Stimulated activated CD4-positive, alpha-beta T cell treated with anti-CD3 and anti-CD28 coated beads, TNF-alpha, amount 100 ng/mL, for 48 hours (primary cell): ENCODE results near the gene CFLAR.

ENCODE experiments used
- DNase-seq, 3 donors: peaks; one replicate each; pipeline ENCODE4 v3.0.0-alpha.2; 2020; ENCODE audit warnings: low read depth in 3 of 3

Gene CFLAR

DNA sequence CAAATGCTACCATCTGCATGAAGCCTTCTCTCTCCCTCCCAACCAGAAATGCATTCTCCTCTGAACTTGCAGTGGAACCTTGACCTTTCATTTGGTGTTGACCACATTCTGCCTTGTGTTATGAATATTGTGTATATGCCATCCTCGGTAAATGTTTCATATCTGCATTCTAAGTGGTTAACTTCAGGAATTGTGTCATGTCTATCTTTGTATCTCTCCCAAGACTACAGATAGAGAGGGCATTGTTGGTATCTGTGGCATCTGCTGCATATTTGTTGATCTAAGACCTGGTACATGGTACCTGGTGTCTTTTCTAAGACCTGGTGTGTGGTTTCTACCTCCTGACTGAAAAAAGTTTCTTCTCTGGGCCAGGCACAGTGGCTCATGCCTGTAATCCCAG, 101.0 kb downstream of the CFLAR start:
- no peak for DNase-seq

DNA sequence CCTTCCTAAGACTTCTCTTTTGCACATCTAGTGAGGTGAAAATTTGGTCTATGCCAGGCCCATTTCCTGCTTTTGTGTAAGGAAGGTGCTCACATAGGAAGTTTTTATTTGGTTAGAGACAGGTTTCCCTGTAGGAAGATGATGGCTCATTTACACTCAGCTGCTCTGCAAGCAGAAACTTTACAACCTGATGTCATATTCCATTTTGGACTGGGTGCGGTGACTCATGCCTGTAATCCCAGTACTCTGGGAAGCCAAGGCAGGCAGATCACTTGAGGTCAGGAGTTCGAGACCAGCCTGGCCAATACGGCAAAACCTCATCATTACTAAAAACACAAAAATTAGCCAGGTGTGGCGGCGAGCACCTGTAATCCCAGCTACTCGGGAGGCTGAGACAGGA, 102.8 kb downstream of the CFLAR start:
- DNase-seq: no peak

DNA sequence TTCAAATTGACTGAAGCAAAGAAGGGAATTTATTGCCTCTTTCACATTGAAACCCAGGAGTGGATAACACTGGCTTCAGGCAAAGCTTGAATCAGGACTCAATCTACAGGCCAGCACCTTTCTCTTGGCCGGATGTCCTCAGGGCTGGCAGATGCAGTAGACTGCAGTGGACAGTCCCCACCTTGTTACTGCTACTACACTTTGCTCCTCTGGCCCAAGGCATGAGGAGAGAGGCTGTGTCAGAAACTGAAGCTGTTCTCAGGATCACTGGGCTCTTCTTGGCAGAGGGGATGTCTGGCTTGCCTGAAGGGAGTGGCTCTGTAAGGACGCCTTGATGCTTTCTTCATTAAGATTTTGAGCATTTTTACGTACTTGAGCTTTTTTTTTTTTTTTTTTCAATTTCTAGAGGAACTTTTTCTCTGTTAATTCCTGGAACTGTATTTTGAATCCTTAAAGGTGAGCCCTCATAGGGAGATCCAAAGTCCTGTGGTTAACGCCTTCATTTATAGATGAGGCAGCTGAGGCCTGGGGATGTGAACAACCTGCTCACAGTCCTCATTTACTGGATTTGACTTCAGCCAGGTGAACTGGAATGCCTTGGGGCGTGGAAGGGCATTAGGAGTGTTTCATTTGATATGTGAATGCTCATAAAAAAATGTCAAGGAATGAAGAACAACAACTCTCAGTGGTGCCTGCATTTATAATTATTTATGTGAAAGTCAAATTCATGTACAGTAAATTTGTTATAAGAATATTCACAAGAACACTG, 103.5 kb downstream of the CFLAR start:
- no peak for DNase-seq

DNA sequence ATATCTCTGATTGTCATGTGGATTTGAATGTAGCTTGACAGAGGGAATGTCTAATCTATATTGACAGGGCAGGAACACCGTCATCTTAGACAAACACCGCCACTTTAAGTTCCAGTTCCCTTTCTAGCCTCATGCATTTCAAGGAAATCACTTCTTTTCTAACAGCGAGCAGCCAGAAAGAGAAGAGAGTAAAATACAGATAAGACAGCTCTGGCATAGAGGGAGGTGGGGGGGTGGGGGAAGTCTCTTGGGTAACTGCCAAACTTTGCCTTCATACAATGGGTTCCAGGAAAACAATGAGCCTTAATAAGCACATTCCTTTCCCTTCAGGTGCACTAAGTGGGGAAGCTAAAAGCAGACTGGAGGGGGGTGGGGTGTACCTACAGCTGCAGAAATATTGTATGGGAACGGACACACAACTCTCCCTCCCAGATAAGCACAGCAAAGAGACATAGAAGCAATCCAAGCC, 104.2 kb downstream of the CFLAR start:
- DNase-seq: no peak

DNA sequence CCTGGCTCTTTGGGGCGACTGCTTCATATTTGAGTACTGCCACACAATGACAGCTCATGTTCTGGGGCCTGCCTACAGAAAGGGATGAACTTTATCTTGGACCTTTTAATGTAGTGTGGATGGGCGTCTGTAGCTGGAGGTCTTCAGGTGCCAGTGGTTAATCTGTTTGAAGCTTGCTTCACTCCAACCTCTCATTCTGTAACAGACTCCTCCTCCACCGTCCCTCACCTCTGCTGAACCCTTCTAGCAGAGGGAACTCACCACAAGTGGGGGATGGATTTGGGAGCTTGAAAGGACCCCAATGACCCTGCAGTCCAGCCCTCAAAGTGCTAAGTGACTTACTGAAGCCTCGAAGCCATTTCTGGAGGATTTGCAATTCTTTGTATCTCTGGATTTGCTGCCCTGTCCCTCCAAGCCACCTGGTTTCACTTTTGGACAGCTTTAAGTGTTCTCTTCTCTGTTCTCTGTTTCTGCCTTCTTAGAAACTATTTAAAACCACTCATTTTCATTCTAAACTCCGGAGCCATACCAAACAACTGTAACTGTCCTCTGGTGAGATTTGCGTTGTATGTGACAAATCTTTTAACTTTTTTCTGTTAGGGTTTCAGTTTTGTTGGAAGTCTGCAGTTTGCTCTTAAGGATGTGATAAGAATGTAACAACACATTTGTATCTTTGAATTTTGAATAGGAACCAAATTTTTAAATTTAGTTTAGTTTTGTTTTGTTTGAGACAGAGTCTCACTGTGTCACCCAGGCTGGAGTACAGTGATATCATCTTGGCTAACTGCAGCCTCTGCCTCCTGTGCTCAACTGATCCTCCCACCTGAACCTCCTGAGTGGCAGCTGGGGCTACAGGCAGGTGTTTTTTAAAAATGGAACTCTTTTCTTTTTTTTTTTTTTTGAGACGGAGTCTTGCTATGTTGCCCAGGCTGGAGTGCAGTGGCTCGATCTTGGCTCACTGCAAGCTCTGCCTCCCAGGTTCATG, 107.4 kb downstream of the CFLAR start:
- no peak for DNase-seq
